Activated CD4-positive, alpha-beta T cell treated with anti-CD3 and anti-CD28 coated beads for 36 hours (primary cell): ENCODE data around the gene DCUN1D2. TPM values are rescaled to one million over a fixed set of nuclear protein-coding genes. Genes with fewer than 3 reads are reported as not detected.

Source experiments
- ATAC-seq: fragments of 200-7000 bp; cut with Tn5 transposase; one replicate; pipeline ENCODE4 v1.10.0; 2021; ENCODE audit warnings: mild to moderate bottlenecking, moderate library complexity
- CTCF ChIA-PET: fragments of 350-600 bp; sonication (Branson Sonifier 250); formaldehyde crosslinking; loops from one replicate; lab custom pipeline; 2021; ENCODE audit warnings: antibody characterized with exemption; lab: Charles Lee
- POLR2A ChIA-PET: fragments of 350-600 bp; sonication (Branson Sonifier 250); formaldehyde crosslinking; loops from one replicate; lab custom pipeline; 2021; ENCODE audit warnings: antibody characterized with exemption, inconsistent platforms; lab: Charles Lee
- DNase-seq: peaks from one replicate; pipeline ENCODE4 v3.0.0-alpha.2; 2020
- H3K27ac Mint-ChIP-seq: one replicate; pipeline ENCODE4 v1.8.0; 2021; ENCODE audit warnings: mixed read lengths
- H3K27me3 Mint-ChIP-seq: one replicate; pipeline ENCODE4 v1.8.0; 2021; ENCODE audit warnings: mixed read lengths
- H3K36me3 Mint-ChIP-seq: one replicate; pipeline ENCODE4 v1.8.0; 2021; ENCODE audit warnings: low read depth, mixed read lengths
- H3K4me1 Mint-ChIP-seq: one replicate; pipeline ENCODE4 v1.8.0; 2021; ENCODE audit warnings: mixed read lengths
- H3K4me3 Mint-ChIP-seq: one replicate; pipeline ENCODE4 v1.8.0; 2021; ENCODE audit warnings: mild to moderate bottlenecking, moderate library complexity, mixed read lengths
- H3K9me3 Mint-ChIP-seq: one replicate; pipeline ENCODE4 v1.8.0; 2021; ENCODE audit warnings: low read depth, mixed read lengths
- intact Hi-C, 2 experiments: fragments of 100-400 bp; cut with DNase I in 1 of 2; cut with micrococcal nuclease in 1 of 2; formaldehyde crosslinking; loops; one replicate each; pipeline versions ENCODE4 v1.14.2 to v1.15.1; 2022 to 2024; cut with DNase I, micrococcal nuclease
- total RNA-seq, 2 experiments: library from RNA; stranded (reverse); gene quantifications; one replicate each; pipeline ENCODE4 v1.2.3, GENCODE V29; 2021

The DCUN1D2 gene
- total RNA-seq, 2 experiments from 2014 or later: 12.1 to 15.3 TPM

DNA sequence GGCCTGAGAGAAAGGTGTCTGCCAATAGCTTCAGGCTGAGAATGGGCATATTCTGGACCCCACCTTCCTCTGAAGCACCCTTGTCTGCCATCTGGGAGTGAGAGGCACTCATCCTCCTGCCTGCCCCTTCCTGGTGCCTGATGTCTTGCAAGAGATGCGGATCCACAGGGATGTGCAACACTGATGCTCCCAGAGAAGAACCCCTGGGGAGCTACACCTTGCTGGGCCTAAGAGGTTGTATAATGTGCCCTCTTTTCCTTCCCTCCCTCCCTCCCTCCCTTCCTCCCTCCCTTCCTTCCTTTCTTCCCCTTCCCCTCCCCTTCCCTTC, 71.8 kb downstream of the DCUN1D2 start:
- H3K27ac Mint-ChIP-seq: no peak overlapping the region
- H3K9me3 Mint-ChIP-seq: no peaks in the 10 kb centered on the region
- intact Hi-C loops: no loop called here
- H3K36me3 Mint-ChIP-seq: no peaks in the 10 kb centered on the region
- no peak for DNase-seq
- ATAC-seq: no peak
- ChIA-PET POLR2A (no interaction called here), CTCF (no interaction called here)
- no peaks in the 10 kb centered on the region for H3K4me1 Mint-ChIP-seq
- H3K27me3 Mint-ChIP-seq: peaks cover 1% of the 10 kb centered on the region
- H3K4me3 Mint-ChIP-seq: no peak overlapping the region

DNA sequence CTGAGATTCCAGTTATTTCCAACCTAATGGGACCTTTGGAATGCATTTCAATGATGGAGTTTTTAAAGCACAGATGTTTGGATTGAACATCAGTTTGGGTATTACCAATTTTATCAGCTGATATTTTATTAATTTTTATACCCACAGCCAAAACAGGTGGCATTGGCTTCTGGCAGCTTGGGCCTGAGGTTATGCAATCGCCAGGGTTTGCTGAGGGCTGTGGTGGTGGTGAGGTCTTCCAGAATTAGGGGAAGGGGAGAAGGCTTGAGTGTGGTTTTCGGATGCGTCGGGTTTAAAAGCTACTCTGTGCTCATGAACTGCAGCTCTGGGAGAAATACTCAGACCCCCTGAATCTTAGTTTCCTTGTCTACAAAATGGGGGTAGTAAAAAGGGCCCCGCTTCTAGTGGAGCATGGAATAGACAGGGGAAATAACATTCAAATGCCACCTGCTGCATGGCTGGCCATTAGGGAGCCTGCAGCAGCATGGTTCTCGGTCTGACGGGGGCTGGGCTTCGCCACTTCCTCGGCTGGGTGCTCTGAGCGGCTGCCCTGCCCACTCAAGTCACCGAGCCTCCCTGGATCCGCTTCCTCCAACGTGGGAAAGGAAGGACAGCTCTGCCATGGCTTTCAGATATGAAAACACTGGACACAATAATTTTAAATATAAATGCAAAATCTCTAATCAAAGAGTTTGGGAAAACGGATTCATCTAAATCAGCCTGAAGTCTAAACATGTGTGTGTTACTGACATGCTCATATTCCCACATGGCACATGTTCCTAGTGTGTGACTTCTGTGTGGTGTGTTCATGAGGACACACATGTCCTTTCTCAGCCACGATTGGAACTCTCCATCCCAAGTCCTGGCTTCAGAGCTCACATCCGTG, 72.4 kb downstream of the DCUN1D2 start:
- no peak for DNase-seq
- no peak overlapping the region for H3K27ac Mint-ChIP-seq
- H3K36me3 Mint-ChIP-seq: no peaks in the 10 kb centered on the region
- peaks cover 1% of the 10 kb centered on the region for H3K9me3 Mint-ChIP-seq
- intact Hi-C loops: no loop called here
- CTCF ChIA-PET: no interaction called here
- H3K4me3 Mint-ChIP-seq: no peak overlapping the region
- ATAC-seq: no peak
- H3K27me3 Mint-ChIP-seq: peaks cover 1% of the 10 kb centered on the region
- H3K4me1 Mint-ChIP-seq: no peaks in the 10 kb centered on the region
- POLR2A ChIA-PET: no interaction called here

DNA sequence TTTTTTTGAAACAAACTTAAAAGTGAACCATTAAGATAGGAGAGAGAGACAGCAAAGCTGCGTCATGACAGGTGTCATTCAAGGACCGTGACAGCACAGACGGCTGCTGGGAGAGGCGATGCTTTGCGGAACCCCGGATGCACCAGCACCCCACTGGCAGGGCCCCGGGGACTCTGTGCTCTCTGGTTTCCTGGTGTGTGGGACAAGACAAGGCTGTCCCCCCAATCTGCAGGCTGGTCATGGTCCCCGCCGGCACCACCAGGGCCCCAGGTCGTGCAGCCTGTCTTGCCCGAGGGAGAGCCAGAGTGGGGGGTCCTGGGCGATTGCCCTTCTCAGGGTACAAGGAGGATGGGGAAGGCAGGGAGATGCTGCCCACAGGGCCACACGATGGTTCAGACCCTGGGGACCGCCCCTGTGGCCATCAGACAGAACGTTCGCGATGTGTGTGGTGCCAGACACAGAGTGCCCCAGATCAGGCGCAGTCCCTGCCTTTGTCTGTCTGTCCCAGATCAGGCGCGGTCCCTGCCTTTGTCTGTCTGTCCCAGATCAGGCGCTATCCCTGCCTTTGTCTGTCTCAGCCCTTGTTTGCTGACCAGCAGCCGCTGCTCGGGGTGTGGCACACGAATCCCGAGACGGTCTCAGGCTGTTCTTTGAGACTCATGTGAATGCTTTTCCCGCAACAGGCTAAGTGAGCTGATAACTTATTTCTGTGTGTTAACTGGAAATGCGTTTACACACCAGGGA, 73.3 kb downstream of the DCUN1D2 start:
- Mint-ChIP-seq H3K27ac (no peak overlapping the region), H3K27me3 (peaks cover 1% of the 10 kb centered on the region), H3K4me1 (no peaks in the 10 kb centered on the region), H3K36me3 (no peaks in the 10 kb centered on the region), H3K4me3 (no peak overlapping the region), H3K9me3 (peaks cover 2% of the 10 kb centered on the region)
- intact Hi-C loops: no loop called here
- CTCF ChIA-PET: no interaction called here
- no peak for DNase-seq
- no peak for ATAC-seq
- POLR2A ChIA-PET: no interaction called here

DNA sequence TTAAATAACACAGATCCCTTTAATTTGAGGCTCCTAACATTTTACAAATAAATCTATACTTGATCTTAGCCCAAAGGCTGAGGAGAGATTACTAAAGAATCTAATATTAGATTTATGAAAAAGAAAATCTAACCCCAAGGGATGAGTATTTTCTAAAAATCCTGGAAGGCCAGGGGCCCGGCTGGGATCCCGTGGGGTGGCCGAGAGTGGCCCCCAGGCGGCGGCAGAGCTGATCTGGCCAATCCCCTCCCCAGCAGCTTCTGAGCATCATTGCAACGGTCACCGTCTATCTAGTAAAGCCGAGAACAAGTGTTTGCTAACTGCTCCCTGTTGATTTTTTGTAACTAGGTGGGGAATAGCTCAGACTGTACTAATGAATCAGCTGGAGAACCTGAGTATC, 74.7 kb downstream of the DCUN1D2 start:
- H3K4me1 Mint-ChIP-seq: no peaks in the 10 kb centered on the region
- no peak overlapping the region for H3K27ac Mint-ChIP-seq
- H3K9me3 Mint-ChIP-seq: peaks cover 2% of the 10 kb centered on the region
- ChIA-PET CTCF (no interaction called here), POLR2A (no interaction called here)
- peaks cover 1% of the 10 kb centered on the region for H3K27me3 Mint-ChIP-seq
- no peaks in the 10 kb centered on the region for H3K36me3 Mint-ChIP-seq
- ATAC-seq: no peak
- DNase-seq: no peak
- H3K4me3 Mint-ChIP-seq: no peak overlapping the region
- intact Hi-C loops: no loop called here

DNA sequence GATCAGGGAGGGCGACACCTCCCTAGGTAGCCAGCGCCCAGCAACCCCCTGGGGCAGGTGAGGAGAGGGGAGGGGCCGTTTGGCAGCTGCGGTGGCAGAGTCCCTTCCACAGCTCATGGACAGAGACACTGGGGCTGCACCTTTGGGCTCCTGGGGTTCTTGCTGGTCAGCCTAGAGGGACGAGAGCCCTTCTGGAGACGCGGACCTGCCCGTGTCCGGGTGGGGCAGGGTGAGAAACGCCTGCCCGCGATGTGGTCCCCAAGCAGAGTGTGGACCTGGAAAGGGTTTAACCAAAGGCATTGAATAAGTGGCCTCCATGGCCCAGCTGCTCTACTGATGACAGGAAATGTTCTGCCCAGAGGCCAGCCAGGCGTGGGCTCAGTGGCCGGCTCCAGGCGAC, 75.5 kb downstream of the DCUN1D2 start:
- Mint-ChIP-seq H3K36me3 (no peaks in the 10 kb centered on the region), H3K4me3 (no peak overlapping the region), H3K27me3 (peaks cover 1% of the 10 kb centered on the region), H3K4me1 (no peaks in the 10 kb centered on the region), H3K27ac (no peak overlapping the region), H3K9me3 (peaks cover 2% of the 10 kb centered on the region)
- intact Hi-C loops: no loop called here
- ChIA-PET CTCF (no interaction called here), POLR2A (no interaction called here)
- DNase-seq: no peak
- ATAC-seq: no peak

DNA sequence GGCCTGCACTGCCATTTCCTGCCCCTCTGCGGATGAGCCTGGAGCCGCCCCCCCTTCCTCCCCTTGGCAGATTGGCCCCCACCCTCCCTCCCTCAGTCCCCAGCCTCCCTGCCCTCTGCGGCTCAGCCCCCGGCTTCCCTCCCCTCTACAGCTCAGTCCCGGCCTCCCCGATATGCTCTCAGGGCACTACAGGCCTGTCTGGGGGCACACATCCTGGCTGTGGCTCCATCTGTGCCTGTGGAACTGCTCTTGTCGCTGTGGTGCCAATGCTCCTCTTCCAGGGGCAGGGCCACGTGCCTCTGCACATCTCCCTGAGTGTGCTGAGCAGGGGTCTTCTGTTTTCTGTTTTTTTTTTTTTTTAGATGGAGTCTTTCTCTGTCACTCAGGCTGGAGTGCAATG, 76.2 kb downstream of the DCUN1D2 start:
- H3K4me3 Mint-ChIP-seq: no peak overlapping the region
- H3K27me3 Mint-ChIP-seq: peaks cover 2% of the 10 kb centered on the region
- H3K9me3 Mint-ChIP-seq: peaks cover 2% of the 10 kb centered on the region
- ChIA-PET CTCF (no interaction called here), POLR2A (no interaction called here)
- no peak overlapping the region for H3K27ac Mint-ChIP-seq
- no peaks in the 10 kb centered on the region for H3K4me1 Mint-ChIP-seq
- H3K36me3 Mint-ChIP-seq: no peaks in the 10 kb centered on the region
- DNase-seq (no peak), ATAC-seq (no peak)
- intact Hi-C loops: no loop called here

DNA sequence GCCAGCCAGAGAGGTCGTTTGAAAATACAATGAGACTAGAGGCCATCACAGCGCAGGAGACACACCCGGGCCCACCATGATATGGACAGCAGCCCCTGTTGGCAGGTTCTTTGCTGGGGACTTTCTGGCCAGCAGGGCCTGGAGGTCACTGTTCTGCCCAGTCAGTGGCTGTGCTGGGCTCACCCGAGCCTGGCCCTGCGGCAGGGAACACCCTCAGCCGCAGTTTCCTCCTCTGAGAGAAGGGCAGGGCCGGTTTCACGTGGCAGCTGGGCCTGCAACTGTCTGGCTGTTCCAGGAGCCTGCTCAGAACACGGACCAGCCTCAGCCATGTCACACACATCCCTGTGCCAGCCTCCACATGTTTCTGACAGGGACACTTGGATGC, 76.6 kb downstream of the DCUN1D2 start:
- H3K4me1 Mint-ChIP-seq: no peaks in the 10 kb centered on the region
- H3K27me3 Mint-ChIP-seq: peaks cover 3% of the 10 kb centered on the region
- H3K27ac Mint-ChIP-seq: no peak overlapping the region
- ChIA-PET POLR2A (no interaction called here), CTCF (no interaction called here)
- DNase-seq (no peak), ATAC-seq (no peak)
- H3K36me3 Mint-ChIP-seq: no peaks in the 10 kb centered on the region
- H3K4me3 Mint-ChIP-seq: no peak overlapping the region
- peaks cover 2% of the 10 kb centered on the region for H3K9me3 Mint-ChIP-seq
- intact Hi-C loops: no loop called here

DNA sequence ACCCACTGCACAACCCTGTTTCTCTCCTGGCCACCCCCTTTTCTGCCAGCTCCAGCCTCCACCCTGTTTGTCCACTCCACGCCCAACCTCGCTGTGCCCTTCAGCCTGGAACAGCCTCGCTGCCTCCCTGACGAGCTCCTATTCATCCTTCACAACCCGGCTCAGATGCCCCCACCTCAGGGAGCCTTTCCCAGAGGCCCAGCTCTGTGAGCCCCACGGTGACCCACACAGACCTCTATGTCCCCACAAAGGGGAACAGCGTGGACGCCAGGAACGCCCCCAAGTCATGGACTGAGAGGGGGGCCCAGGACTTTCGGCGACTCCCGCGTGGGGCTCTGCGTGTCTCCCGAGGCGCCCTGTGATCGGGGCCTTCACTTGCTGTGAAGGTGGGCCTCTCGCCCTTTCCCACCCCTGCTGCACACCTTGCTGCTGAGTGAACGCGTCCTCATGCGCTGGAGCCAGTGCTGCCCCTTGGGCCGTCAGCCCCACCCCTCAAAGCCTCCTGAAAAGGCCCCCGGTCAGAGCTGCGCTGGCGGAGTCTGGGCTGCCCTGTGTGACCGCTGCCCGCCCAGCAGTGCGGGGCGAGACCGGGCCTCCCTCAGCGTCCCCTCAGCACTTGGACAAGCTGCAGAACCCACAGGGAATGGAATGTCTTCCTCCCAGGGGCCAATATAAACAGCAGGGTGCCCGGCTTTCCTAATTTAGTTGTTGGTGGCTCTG, 77.2 kb downstream of the DCUN1D2 start:
- Mint-ChIP-seq H3K36me3 (no peaks in the 10 kb centered on the region), H3K4me1 (no peaks in the 10 kb centered on the region), H3K27ac (no peak overlapping the region), H3K9me3 (peaks cover 2% of the 10 kb centered on the region), H3K4me3 (no peak overlapping the region), H3K27me3 (peaks cover 3% of the 10 kb centered on the region)
- ChIA-PET POLR2A (no interaction called here), CTCF (no interaction called here)
- no peak for ATAC-seq
- DNase-seq: no peak
- intact Hi-C loops: no loop called here

DNA sequence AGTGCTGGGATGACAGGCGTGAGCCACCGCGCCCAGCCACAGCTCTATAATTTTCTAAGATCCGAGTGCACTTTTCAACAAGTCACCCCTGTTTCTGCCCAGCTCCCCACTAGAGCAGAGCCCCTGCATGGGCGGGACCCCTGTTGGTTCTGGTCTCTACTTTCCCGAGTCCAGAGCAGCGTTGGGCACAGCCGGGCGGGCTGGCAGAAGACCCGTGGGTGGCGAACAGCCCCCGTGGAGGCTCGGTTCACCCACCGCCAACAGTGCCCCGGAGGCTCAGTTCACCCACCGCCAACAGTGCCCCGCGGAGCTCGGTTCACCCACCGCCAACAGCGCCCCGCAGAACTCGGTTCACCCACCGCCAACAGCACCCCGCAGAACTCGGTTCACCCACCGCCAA, 78.1 kb downstream of the DCUN1D2 start:
- Mint-ChIP-seq H3K4me1 (no peaks in the 10 kb centered on the region), H3K36me3 (no peaks in the 10 kb centered on the region), H3K27me3 (peaks cover 3% of the 10 kb centered on the region), H3K4me3 (no peak overlapping the region), H3K9me3 (peaks cover 2% of the 10 kb centered on the region), H3K27ac (no peak overlapping the region)
- DNase-seq (no peak), ATAC-seq (no peak)
- intact Hi-C loops: no loop called here
- CTCF ChIA-PET: no interaction called here
- POLR2A ChIA-PET: no interaction called here

DNA sequence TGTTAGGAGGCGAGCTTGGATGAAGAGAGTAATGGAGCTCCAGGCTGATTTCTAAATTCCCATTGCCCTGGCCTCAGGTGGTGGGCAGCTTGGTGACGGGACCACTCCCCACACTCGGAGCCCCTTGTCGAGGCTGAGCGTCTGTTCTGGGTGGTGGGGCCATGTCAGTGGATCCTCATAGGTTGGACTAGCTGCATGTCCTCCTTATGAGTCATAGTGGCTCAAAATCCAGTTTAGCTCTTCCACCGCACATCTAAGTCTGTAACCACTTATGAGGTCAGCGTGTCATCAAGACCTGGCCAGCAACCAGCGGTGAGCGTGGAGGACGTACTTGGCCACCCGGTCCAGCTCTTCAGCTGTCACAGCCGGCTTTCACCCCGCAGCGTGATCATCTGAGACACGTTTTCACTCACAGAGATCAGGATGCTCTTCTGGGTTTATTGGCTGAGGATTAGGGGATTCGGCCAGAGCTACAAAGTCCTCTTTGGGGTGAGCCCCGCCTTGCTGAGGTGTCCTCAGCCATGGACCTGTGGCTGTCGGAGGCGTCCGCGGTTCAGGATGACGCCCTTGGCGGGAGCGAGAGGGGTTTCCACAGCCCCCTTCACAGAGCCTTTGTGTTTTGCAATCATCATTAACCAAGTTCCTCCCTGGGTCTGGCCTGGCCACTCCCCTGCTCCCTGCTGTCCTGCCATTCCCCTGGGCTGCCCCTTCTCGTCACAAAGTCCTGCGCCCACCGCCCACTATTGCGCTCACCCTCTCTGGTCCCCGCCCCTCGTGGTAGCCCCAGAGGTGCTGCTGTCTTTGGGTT, 79.1 kb downstream of the DCUN1D2 start:
- ATAC-seq: no peak
- CTCF ChIA-PET: interaction anchor here (0.7 to 0.8 kb wide), 2 partner anchors 11 to 32 kb away, joined by 3 read pairs; no protein-coding TSS in a partner anchor
- no peaks in the 10 kb centered on the region for H3K36me3 Mint-ChIP-seq
- no peaks in the 10 kb centered on the region for H3K4me1 Mint-ChIP-seq
- POLR2A ChIA-PET: no interaction called here
- no peak for DNase-seq
- H3K27ac Mint-ChIP-seq: no peak overlapping the region
- H3K9me3 Mint-ChIP-seq: peaks cover 2% of the 10 kb centered on the region
- peaks cover 1% of the 10 kb centered on the region for H3K27me3 Mint-ChIP-seq
- no peak overlapping the region for H3K4me3 Mint-ChIP-seq
- intact Hi-C loops: no loop called here

DNA sequence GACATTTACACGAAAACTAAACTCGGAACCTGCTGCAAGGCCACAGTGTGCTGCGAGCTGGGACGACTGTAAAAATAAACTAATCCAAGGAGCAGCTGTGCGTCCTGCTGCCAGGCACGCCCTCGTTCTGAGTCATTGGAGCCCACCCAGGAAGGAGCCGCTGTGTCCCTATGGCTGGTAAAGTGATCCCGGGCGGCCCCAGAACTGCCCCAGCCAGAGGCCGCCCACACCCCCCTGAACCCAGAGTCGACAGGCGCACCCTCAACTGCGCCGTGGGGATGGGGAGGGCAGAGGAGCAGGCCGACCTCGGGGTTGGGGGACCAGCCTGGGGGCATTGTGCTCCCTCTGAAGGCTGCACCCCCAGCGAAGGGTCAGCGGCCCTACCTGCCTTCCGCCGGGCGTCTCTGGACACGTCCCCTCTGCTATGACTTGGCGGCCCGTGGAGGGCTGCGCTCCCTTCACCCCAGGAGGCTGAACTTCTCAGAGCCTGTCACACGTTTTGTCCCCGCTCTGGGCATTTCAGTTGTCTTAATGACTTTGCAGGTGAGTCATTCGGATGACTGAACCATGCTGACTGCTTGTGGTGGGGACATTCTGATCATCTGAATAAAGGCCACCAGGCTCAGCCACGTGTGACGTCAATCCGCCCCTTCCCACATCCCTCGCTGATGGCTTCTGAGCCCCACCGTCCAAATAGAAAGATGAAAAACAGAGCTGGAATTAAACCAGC, 79.9 kb downstream of the DCUN1D2 start:
- Mint-ChIP-seq H3K36me3 (no peaks in the 10 kb centered on the region), H3K4me1 (no peaks in the 10 kb centered on the region), H3K9me3 (peaks cover 2% of the 10 kb centered on the region), H3K27ac (no peak overlapping the region), H3K4me3 (no peak overlapping the region), H3K27me3 (peaks cover 1% of the 10 kb centered on the region)
- DNase-seq: no peak
- ChIA-PET POLR2A (no interaction called here), CTCF (interaction anchor here (0.7 to 0.8 kb wide), 2 partner anchors 11 to 31 kb away, joined by 3 read pairs; no protein-coding TSS in a partner anchor)
- intact Hi-C loops: no loop called here
- ATAC-seq: no peak
